Kidney (tissue), 22 donors: Measurements from ENCODE around the gene GTF2F2. TPM values are rescaled to one million over a fixed set of nuclear protein-coding genes. Genes with fewer than 3 reads are reported as not detected.

Experiments
- DNase-seq, 5 donors: peaks; one replicate each; pipeline ENCODE4 v3.0.0-alpha.2; 2013 to 2020
- FAIRE-seq: peaks from 2 replicates; lab custom pipeline; 2012; peaks lifted over from hg19 to GRCh38; lab: Jason Lieb, UNC
- H3K27ac ChIP-seq, 2 donors: one replicate each; pipeline ENCODE4 v1.7.0; 2013; ENCODE audit warnings: low read depth in 2 of 2, low read length in 2 of 2, inconsistent platforms in 1 of 2
- H3K27me3 ChIP-seq: one replicate; pipeline ENCODE4 v1.7.1; 2013; ENCODE audit warnings: low read length, inconsistent platforms; ENCODE audit not compliant: control insufficient read depth, insufficient read depth
- H3K36me3 ChIP-seq, 3 donors: one replicate each; pipeline versions ENCODE4 v1.7.0 to v1.7.1; 2013; ENCODE audit warnings: low read length in 3 of 3, control low read depth in 1 of 3, inconsistent platforms in 1 of 3; ENCODE audit not compliant: insufficient read depth in 3 of 3, control insufficient read depth in 2 of 3
- H3K4me1 ChIP-seq, 3 donors: one replicate each; pipeline versions ENCODE4 v1.7.0 to v1.7.1; 2013; ENCODE audit warnings: low read length in 3 of 3, inconsistent platforms in 1 of 3, low read depth in 1 of 3; ENCODE audit not compliant: control insufficient read depth in 2 of 3, insufficient read depth in 2 of 3
- H3K4me3 ChIP-seq, 3 donors: one replicate each; pipeline versions ENCODE4 v1.7.0 to v1.8.1; 2013; ENCODE audit warnings: low read length in 3 of 3, control low read depth in 1 of 3, inconsistent platforms in 1 of 3
- H3K9ac ChIP-seq, 3 donors: one replicate each; pipeline versions ENCODE4 v1.7.0 to v1.7.1; 2013; ENCODE audit warnings: low read length in 3 of 3, control low read depth in 1 of 3, inconsistent platforms in 1 of 3
- H3K9me3 ChIP-seq, 3 donors: one replicate each; pipeline versions ENCODE4 v1.7.0 to v1.7.1; 2013; ENCODE audit warnings: low read length in 3 of 3, control low read depth in 1 of 3, inconsistent platforms in 1 of 3; ENCODE audit not compliant: control insufficient read depth in 2 of 3, insufficient read depth in 1 of 3
- intact Hi-C: fragments of 100-400 bp; cut with DNase I; formaldehyde crosslinking; loops from one replicate; pipeline ENCODE4 v1.11.1; 2022
- long read RNA-seq, 10 donors: library from polyadenylated mRNA in 1 of 10; unstranded in 1 of 10; transcript quantifications; one replicate each; pipeline ENCODE4 v2.0.0 and lab custom pipeline, GENCODE V29; 2021 to 2026
- polyA plus RNA-seq: library from polyadenylated mRNA; stranded (reverse); fragments of 350-450 nt; fragmentation: Illumina TruSeq; extraction: RNeasy Lipid Tissue Mini Kit (QIAGEN cat#74804); gene quantifications from one replicate; pipeline ENCODE4 v1.2.3, GENCODE V29; 2014; ENCODE audit warnings: low read depth, low replicate concordance; ENCODE audit not compliant: insufficient read depth
- total RNA-seq: library from RNA; stranded (reverse); fragmentation: NEBNext Ultra II Directional; extraction: Animal tissue kit (Norgen Biotek cat#: 25700); gene quantifications from one replicate; pipeline ENCODE4 v1.2.1, GENCODE V29; 2021
- TF ChIP-seq, protein P1 (sequence below): IDR thresholded peaks from 3 replicates; pipeline ENCODE4 v1.5.1; 2012; ENCODE audit warnings: mild to moderate bottlenecking, moderate library complexity, borderline replicate concordance; ENCODE audit not compliant: insufficient read depth; ENCODE audit errors: extremely low read depth
- donor health status: control.
- donor health status: control.
- donor health status: control.
- donor health status: control.
- donor health status: control.
- donor health status: DM: yes; HTN: yes; CAD: no.
- donor health status: Normal renal cell carcinoma (clear cell type).

GTF2F2 gene, protein sequence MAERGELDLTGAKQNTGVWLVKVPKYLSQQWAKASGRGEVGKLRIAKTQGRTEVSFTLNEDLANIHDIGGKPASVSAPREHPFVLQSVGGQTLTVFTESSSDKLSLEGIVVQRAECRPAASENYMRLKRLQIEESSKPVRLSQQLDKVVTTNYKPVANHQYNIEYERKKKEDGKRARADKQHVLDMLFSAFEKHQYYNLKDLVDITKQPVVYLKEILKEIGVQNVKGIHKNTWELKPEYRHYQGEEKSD
- total RNA-seq (16.6 TPM), polyA plus RNA-seq (17.3 TPM)
- long read RNA-seq, donor 1, partial matches to known transcripts = 14 of 23 reads
- long read RNA-seq, donor 1, other reads (novel, unspliced or antisense) = 5 of 23 reads
- long read RNA-seq, donor 2, transcript GTF2F2-201 (8 exons, 2,239 nt) = major isoform, 9 of 17 reads
- long read RNA-seq, donor 2, partial matches to known transcripts = 7 of 17 reads
- long read RNA-seq, donor 2, other reads (novel, unspliced or antisense) = 0 of 17 reads
- long read RNA-seq, donor 3, transcript GTF2F2-201 (8 exons, 2,239 nt) = major isoform, 10 of 12,982 reads
- long read RNA-seq, donor 3, partial matches to known transcripts = 5,067 of 12,982 reads
- long read RNA-seq, donor 3, other reads (novel, unspliced or antisense) = 7,904 of 12,982 reads
- long read RNA-seq, donor 4, partial matches to known transcripts = 0 of 3 reads
- long read RNA-seq, donor 4, other reads (novel, unspliced or antisense) = 0 of 3 reads
- long read RNA-seq, donor 5 = 0 reads
- long read RNA-seq, donor 6, transcript GTF2F2-201 (8 exons, 2,239 nt) = major isoform, 11 of 23,000 reads
- long read RNA-seq, donor 6, partial matches to known transcripts = 22,318 of 23,000 reads
- long read RNA-seq, donor 6, other reads (novel, unspliced or antisense) = 671 of 23,000 reads
- long read RNA-seq, donor 7, transcript GTF2F2-201 (8 exons, 2,239 nt) = major isoform, 18 of 24 reads
- long read RNA-seq, donor 7, partial matches to known transcripts = 2 of 24 reads
- long read RNA-seq, donor 7, other reads (novel, unspliced or antisense) = 4 of 24 reads
- long read RNA-seq, donor 8, transcript GTF2F2-201 (8 exons, 2,239 nt) = major isoform, 5 of 11 reads
- long read RNA-seq, donor 8, partial matches to known transcripts = 6 of 11 reads
- long read RNA-seq, donor 8, other reads (novel, unspliced or antisense) = 0 of 11 reads
- long read RNA-seq, donor 9, partial matches to known transcripts = 8,824 of 9,074 reads
- long read RNA-seq, donor 9, other reads (novel, unspliced or antisense) = 248 of 9,074 reads
- long read RNA-seq, donor 10, transcript GTF2F2-201 (8 exons, 2,239 nt) = major isoform, 7 of 16 reads
- long read RNA-seq, donor 10, partial matches to known transcripts = 9 of 16 reads
- long read RNA-seq, donor 10, other reads (novel, unspliced or antisense) = 0 of 16 reads

DNA sequence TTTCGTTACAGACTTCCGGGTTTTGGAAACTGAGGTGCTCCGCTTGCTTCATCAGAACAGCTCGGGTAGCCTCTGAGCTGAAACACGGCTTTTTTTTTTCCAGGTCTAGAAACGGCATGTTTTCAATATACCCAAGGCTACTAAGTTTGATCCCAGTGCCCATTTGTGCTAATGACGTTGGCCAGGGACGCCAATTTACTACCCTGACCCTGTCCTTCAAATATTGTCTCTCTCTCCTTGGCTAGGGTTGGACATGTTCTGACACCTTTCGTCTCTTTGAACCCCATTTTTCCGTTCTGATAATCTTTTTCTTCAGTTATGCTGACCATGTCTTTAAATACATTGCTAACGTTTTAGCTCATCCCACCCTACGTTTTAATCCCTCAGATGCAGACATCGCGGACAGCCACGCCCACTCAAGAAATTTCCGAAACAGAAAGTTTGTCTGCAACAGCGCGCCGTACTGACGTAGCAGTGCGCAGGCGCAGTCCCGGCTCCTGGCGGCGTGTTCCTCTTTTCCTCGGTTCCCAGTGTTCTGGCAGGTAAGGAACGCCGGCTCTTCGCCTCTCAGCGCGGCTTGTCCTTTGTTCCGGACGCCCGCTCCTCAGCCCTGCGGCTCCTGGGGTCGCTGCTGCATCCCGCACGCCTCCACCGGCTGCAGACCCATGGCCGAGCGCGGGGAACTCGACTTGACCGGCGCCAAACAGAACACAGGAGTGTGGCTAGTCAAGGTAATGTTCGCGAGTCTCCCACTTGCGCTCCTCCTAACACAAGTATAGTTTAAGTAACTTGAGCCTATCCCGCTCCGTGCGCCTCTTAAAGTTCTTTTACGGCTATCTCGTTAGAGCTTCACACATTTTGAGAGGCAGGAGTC, at the start of gene GTF2F2:
TSS of gene GTF2F2 (plus strand) at position 520 of the 874 bp plus-strand sequence. CDS start at position 666, 146 bp downstream.
- no peaks in the 10 kb centered on the region for H3K27me3 ChIP-seq
- TF ChIP-seq, protein P1, sequence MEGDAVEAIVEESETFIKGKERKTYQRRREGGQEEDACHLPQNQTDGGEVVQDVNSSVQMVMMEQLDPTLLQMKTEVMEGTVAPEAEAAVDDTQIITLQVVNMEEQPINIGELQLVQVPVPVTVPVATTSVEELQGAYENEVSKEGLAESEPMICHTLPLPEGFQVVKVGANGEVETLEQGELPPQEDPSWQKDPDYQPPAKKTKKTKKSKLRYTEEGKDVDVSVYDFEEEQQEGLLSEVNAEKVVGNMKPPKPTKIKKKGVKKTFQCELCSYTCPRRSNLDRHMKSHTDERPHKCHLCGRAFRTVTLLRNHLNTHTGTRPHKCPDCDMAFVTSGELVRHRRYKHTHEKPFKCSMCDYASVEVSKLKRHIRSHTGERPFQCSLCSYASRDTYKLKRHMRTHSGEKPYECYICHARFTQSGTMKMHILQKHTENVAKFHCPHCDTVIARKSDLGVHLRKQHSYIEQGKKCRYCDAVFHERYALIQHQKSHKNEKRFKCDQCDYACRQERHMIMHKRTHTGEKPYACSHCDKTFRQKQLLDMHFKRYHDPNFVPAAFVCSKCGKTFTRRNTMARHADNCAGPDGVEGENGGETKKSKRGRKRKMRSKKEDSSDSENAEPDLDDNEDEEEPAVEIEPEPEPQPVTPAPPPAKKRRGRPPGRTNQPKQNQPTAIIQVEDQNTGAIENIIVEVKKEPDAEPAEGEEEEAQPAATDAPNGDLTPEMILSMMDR = no peak
- peak within 1 kb of the TSS; percentile 90 to 99 (median 95) for H3K4me3 ChIP-seq
- intact Hi-C loops = no loop called here
- H3K4me1 ChIP-seq = peaks cover 3 to 7% (median 7%) of the 10 kb centered on the region in 3 donors
- H3K9ac ChIP-seq = peak within 1 kb of the TSS; percentile 79 to 96 (median 89)
- H3K36me3 ChIP-seq = no peaks in the 10 kb centered on the region
- FAIRE-seq (peak; percentile 23), DNase-seq (peak; percentile 93 to 96 (median 95))
- H3K9me3 ChIP-seq = no peaks in the 10 kb centered on the region
- peak within 1 kb of the TSS; percentile 59 to 64 for H3K27ac ChIP-seq

DNA sequence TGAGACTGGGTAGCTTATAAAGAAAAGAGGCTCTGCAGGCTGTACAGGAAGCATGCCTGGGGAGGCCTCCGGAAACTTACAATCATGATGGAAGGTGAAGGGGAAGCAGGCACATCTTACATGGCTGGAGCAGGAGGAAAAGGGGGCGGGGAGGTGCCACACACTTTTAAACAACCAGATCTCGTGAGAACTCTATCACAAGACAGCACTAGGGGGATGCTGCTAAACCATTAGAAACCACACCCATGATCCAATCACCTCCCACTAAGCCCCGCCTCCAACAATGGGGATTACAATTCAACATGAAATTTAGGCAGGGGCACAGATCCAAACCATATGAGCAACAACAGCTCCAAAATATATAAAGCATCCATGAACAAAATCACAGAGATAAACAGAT, 46.5 kb upstream of the GTF2F2 start:
- no peaks in the 10 kb centered on the region for H3K4me1 ChIP-seq
- H3K9ac ChIP-seq = no peak overlapping the region
- no peak overlapping the region for H3K4me3 ChIP-seq
- H3K27me3 ChIP-seq = no peaks in the 10 kb centered on the region
- intact Hi-C loops = no loop called here
- FAIRE-seq (no peak), DNase-seq (no peak)
- H3K9me3 ChIP-seq = no peaks in the 10 kb centered on the region
- no peaks in the 10 kb centered on the region for H3K36me3 ChIP-seq
- H3K27ac ChIP-seq = no peak overlapping the region
- TF ChIP-seq, protein P1 = no peak

DNA sequence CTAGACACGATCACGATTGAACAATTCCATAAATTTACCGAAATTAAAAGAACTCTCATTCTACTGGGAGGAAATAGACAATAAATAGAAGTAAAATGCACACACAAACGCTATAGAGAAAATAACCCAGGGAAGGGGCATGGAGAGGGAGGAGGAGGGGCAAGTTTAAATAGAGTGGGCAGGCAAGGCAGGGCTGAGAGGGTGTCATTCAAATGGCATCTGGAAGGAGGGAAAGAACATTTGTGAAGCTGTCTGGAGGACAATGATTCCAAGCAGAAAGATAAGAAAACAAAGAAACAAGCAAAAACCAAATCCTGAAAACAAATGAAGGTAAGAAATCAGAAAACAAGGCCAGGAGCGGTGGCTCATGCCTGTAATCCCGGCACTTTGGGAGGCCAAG, 45.6 kb upstream of the GTF2F2 start:
- Histone ChIP-seq H3K4me3 (no peak overlapping the region), H3K9me3 (no peaks in the 10 kb centered on the region)
- TF ChIP-seq, protein P1 = no peak

More for the DNA sequence above, 45.6 kb upstream of the GTF2F2 start:
- no peaks in the 10 kb centered on the region for H3K27me3 ChIP-seq
- DNase-seq (no peak), FAIRE-seq (no peak)
- no peak overlapping the region for H3K27ac ChIP-seq
- intact Hi-C loops = no loop called here
- H3K36me3 ChIP-seq = no peaks in the 10 kb centered on the region
- no peaks in the 10 kb centered on the region for H3K4me1 ChIP-seq
- no peak overlapping the region for H3K9ac ChIP-seq
